OCI-LY7 (cell line): ENCODE measurements around the gene MGAT5B. TPM values are rescaled to one million over a fixed set of nuclear protein-coding genes. Genes with fewer than 3 reads are reported as not detected.

ENCODE experiments used
- BruUV-seq: library from RNA; stranded (reverse); fragments of 400-500 nt; replicated peaks from 2 replicates; lab custom pipeline; 2021; lab: Mats Ljungman, UMichigan
- CTCF ChIA-PET: fragments of 300-600 bp; sonication (Branson Sonifier 250); formaldehyde crosslinking; loops from one replicate; lab custom pipeline; 2022; ENCODE audit warnings: antibody characterized with exemption; ENCODE audit not compliant: unreplicated experiment; lab: Charles Lee
- POLR2A ChIA-PET: fragments of 300-600 bp; sonication (Branson Sonifier 250); formaldehyde crosslinking; loops from one replicate; lab custom pipeline; 2022; ENCODE audit warnings: antibody characterized with exemption; lab: Charles Lee
- DNase-seq: peaks from one replicate; pipeline ENCODE4 v3.0.0-alpha.2; 2015; ENCODE audit warnings: low spot score
- H2AFZ ChIP-seq: fragments of 200-600 bp; sonication (generic), shearing (Covaris generic); 2 replicates; pipeline ENCODE4 v1.6.1; 2014; ENCODE audit warnings: mild to moderate bottlenecking, antibody characterized with exemption, low read length, moderate library complexity
- H3K27ac ChIP-seq: fragments of 200-600 bp; sonication (generic); 2 replicates; pipeline ENCODE4 v1.5.1; 2014; ENCODE audit warnings: mixed run types, low read depth, mild to moderate bottlenecking, moderate library complexity, low read length, inconsistent platforms; ENCODE audit not compliant: poor library complexity, severe bottlenecking
- H3K36me3 ChIP-seq: fragments of 200-600 bp; sonication (generic); 2 replicates; pipeline ENCODE4 v1.6.1; 2014; ENCODE audit warnings: mild to moderate bottlenecking, antibody characterized with exemption, low read length, moderate library complexity, mixed read lengths; ENCODE audit not compliant: insufficient read depth
- H3K4me1 ChIP-seq: fragments of 200-600 bp; sonication (generic); 2 replicates; pipeline ENCODE4 v1.5.1; 2014; ENCODE audit warnings: mild to moderate bottlenecking, low read length; ENCODE audit not compliant: insufficient read depth, poor library complexity, severe bottlenecking
- H3K4me2 ChIP-seq: fragments of 200-600 bp; sonication (generic); 2 replicates; pipeline ENCODE4 v1.6.1; 2014; ENCODE audit warnings: mild to moderate bottlenecking, low read length
- H3K4me3 ChIP-seq: fragments of 200-600 bp; sonication (generic); 2 replicates; pipeline ENCODE4 v1.5.1; 2014; ENCODE audit warnings: mild to moderate bottlenecking, low read depth, low read length; ENCODE audit not compliant: poor library complexity, severe bottlenecking
- H3K79me2 ChIP-seq: fragments of 200-600 bp; sonication (generic); 2 replicates; pipeline ENCODE4 v1.6.1; 2016; ENCODE audit warnings: low read depth, mild to moderate bottlenecking, low read length, moderate library complexity, mixed read lengths; ENCODE audit not compliant: insufficient read depth
- H3K9me2 ChIP-seq: fragments of 200-600 bp; sonication (generic); 2 replicates; pipeline ENCODE4 v1.6.1; 2016; ENCODE audit warnings: mild to moderate bottlenecking, low read length, mixed read lengths; ENCODE audit not compliant: insufficient read depth
- H3K9me3 ChIP-seq: fragments of 200-600 bp; sonication (generic); 2 replicates; pipeline ENCODE4 v1.6.1; 2014; ENCODE audit warnings: mild to moderate bottlenecking, mixed run types, low read length, mixed read lengths
- H4K20me1 ChIP-seq: fragments of 200-600 bp; sonication (generic); 2 replicates; pipeline ENCODE4 v1.6.1; 2014; ENCODE audit warnings: mild to moderate bottlenecking, antibody characterized with exemption, low read length, moderate library complexity, mixed read lengths; ENCODE audit not compliant: insufficient read depth
- EZH2phosphoT487 ChIP-seq: fragments of 200-600 bp; sonication (generic); IDR thresholded peaks from 2 replicates; pipeline ENCODE4 v1.6.1; 2018; ENCODE audit warnings: low read depth, borderline replicate concordance, mild to moderate bottlenecking, mixed run types, antibody characterized with exemption, low read length, moderate library complexity, mixed read lengths
- intact Hi-C: fragments of 100-400 bp; cut with micrococcal nuclease; formaldehyde crosslinking; loops from one replicate; pipeline ENCODE4 v1.10.0; 2022; ENCODE audit not compliant: unreplicated experiment
- total RNA-seq, 2 experiments: library from RNA; depleted of rRNA in 1 of 2; stranded (reverse); fragments of >200 nt in 1 of 2; shearing (Covaris generic) in 1 of 2; gene quantifications; 2 replicates each; pipeline ENCODE4 v1.2.3, GENCODE V29; 2014 to 2022
- TF ChIP-seq, protein P1 (sequence below): fragments of 200-600 bp; sonication (generic); conservative IDR thresholded peaks from 2 replicates; pipeline ENCODE4 v1.5.1; 2014; ENCODE audit warnings: mild to moderate bottlenecking, antibody characterized with exemption, low read length, moderate library complexity, mixed read lengths

Gene MGAT5B
- total RNA-seq, 2 experiments from 2014 or later = 1.4 to 2.5 TPM

DNA sequence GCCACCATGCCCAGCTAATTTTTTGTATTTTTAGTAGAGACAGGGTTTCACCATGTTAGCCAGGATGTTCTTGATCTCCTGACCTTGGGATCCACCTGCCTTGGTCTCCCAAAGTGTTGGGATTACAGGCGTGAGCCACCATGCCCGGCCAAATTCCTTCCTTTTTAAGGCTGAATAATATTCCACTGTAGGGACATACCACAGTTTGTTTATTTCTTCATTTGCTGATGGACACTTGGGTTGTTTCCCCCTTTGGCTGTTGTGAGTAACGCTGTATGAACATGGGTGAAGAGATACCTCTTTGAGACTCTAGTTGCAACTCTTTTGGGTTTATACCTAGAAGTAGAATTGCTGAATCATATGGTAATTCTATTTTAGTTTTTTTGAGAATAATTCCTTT lies 13.1 kb upstream of the MGAT5B start:
- intact Hi-C loops = no loop called here

DNA sequence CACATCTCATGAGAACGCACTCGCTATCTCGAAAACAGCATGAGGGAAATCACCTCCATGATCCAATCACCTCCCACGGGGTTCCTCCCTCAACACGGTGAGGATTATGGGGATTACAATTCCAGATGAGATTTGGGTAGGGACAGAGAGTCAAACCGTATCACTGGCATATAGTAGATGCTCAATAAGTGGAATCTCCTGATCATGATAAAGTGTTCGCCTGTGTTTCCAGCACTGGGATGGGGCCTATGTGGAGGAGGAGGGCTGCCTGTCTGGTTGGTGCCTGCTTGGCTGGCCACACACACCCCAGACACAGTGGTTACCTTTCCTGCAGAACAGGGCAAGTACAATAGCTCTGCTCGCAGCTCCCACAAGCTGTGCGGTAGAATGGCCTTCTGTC lies 6.1 kb upstream of the MGAT5B start:
- ChIA-PET CTCF (interaction anchor here (1.0 kb wide), 1 partner anchor 10 kb away, joined by 3 read pairs; no protein-coding TSS in a partner anchor), POLR2A (no interaction called here)
- Histone ChIP-seq H2AFZ (no peak overlapping the region), H3K9me3 (no peaks in the 10 kb centered on the region), H3K36me3 (no peaks in the 10 kb centered on the region), H3K4me1 (peaks cover 11% of the 10 kb centered on the region), H3K4me3 (no peak overlapping the region), H3K27ac (no peak overlapping the region), H3K9me2 (no peaks in the 10 kb centered on the region), H3K4me2 (no peak overlapping the region), H4K20me1 (no peaks in the 10 kb centered on the region), H3K79me2 (no peaks in the 10 kb centered on the region)
- intact Hi-C loops = no loop called here
- DNase-seq = no peak
- TF ChIP-seq EZH2phosphoT487 = no peak
- TF ChIP-seq, protein P1, sequence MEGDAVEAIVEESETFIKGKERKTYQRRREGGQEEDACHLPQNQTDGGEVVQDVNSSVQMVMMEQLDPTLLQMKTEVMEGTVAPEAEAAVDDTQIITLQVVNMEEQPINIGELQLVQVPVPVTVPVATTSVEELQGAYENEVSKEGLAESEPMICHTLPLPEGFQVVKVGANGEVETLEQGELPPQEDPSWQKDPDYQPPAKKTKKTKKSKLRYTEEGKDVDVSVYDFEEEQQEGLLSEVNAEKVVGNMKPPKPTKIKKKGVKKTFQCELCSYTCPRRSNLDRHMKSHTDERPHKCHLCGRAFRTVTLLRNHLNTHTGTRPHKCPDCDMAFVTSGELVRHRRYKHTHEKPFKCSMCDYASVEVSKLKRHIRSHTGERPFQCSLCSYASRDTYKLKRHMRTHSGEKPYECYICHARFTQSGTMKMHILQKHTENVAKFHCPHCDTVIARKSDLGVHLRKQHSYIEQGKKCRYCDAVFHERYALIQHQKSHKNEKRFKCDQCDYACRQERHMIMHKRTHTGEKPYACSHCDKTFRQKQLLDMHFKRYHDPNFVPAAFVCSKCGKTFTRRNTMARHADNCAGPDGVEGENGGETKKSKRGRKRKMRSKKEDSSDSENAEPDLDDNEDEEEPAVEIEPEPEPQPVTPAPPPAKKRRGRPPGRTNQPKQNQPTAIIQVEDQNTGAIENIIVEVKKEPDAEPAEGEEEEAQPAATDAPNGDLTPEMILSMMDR = no peak
- BruUV-seq = no TSS peak

More for the DNA sequence above, 13.1 kb upstream of the MGAT5B start:
- no peak for TF ChIP-seq EZH2phosphoT487
- BruUV-seq = no TSS peak
- H3K9me2 ChIP-seq = no peaks in the 10 kb centered on the region
- H3K27ac ChIP-seq = no peak overlapping the region
- no peak for DNase-seq
- H3K9me3 ChIP-seq = no peaks in the 10 kb centered on the region
- H3K4me2 ChIP-seq = no peak overlapping the region
- H4K20me1 ChIP-seq = no peaks in the 10 kb centered on the region
- H3K4me3 ChIP-seq = no peak overlapping the region
- ChIA-PET CTCF (no interaction called here), POLR2A (interaction anchor here (0.6 kb wide), 1 partner anchor 11 kb away, joined by 4 read pairs; no protein-coding TSS in a partner anchor)
- H3K4me1 ChIP-seq = peaks cover 14% of the 10 kb centered on the region
- H2AFZ ChIP-seq = no peak overlapping the region
- H3K36me3 ChIP-seq = no peaks in the 10 kb centered on the region
- H3K79me2 ChIP-seq = no peaks in the 10 kb centered on the region

DNA sequence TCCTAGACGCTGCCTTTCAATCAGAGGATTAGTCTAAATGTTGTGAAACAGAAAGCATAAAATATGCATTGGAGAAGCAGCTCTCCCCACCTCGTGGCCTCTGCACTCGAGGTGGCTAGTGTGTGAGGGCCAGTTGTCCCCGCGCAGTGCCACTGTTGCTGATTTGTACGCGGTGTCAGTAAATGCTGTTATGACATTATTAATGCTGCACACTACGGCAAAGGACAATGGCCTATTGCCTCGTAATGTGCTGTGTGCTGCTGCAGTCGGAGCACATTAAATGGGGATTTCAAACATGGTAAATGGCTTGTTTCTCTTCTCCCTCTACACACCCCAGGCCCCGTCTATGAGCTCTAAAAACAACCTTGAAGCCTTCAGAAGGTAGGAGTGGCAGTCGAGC lies 5.7 kb upstream of the MGAT5B start:
- Histone ChIP-seq H3K9me3 (no peaks in the 10 kb centered on the region), H3K36me3 (no peaks in the 10 kb centered on the region), H3K4me2 (no peak overlapping the region), H3K27ac (no peak overlapping the region), H3K9me2 (no peaks in the 10 kb centered on the region), H3K4me3 (no peak overlapping the region), H3K79me2 (no peaks in the 10 kb centered on the region), H4K20me1 (no peaks in the 10 kb centered on the region), H3K4me1 (peaks cover 15% of the 10 kb centered on the region), H2AFZ (no peak overlapping the region)
- TF ChIP-seq EZH2phosphoT487 = no peak
- no peak for DNase-seq
- intact Hi-C loops = no loop called here
- no TSS peak for BruUV-seq
- ChIA-PET CTCF (interaction anchor here (1.0 kb wide), 1 partner anchor 10 kb away, joined by 3 read pairs; no protein-coding TSS in a partner anchor), POLR2A (no interaction called here)

DNA sequence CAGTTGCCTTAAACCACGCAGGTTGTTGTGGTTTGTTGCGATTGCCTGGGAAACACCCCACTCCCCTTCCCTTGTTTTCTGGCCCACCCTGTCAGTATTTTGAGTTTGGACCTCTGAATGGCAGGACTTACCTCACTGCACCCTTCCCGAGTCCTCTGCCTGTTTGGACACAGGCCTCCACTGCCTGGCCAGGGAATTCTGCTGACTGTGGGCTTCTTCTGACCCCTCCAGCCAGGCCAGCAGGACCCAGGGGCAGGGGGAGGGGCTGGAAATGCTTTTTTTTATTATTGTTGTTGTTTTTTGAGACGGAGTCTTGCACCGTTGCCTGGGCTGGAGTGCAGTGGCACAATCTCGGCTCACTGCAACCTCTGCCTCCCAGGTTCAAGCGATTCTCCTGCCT lies 4.2 kb upstream of the MGAT5B start:
- Histone ChIP-seq H4K20me1 (no peaks in the 10 kb centered on the region), H3K4me1 (peaks cover 21% of the 10 kb centered on the region), H3K79me2 (no peaks in the 10 kb centered on the region), H3K9me3 (no peaks in the 10 kb centered on the region), H3K36me3 (no peaks in the 10 kb centered on the region), H3K27ac (no peak overlapping the region), H3K9me2 (no peaks in the 10 kb centered on the region), H3K4me3 (no peak overlapping the region), H3K4me2 (no peak overlapping the region), H2AFZ (no peak overlapping the region)
- CTCF ChIA-PET = no interaction called here
- BruUV-seq = no TSS peak
- no peak for TF ChIP-seq EZH2phosphoT487
- TF ChIP-seq, protein P1 = no peak
- POLR2A ChIA-PET = no interaction called here
- DNase-seq = no peak
- intact Hi-C loops = no loop called here
